SIG-M5 treated with dmso at 0.1 percent for 504 hours (cell line): Measurements from ENCODE around the gene DCP1B.
A peak's percentile ranks its signal among the peaks of the same experiment; 100 is the strongest.

ENCODE experiments used
- DNase-seq: peaks from one replicate; lab custom pipeline; 2025; ENCODE audit not compliant: unreplicated experiment; lab: John Stamatoyannopoulos, UW

DCP1B gene

GRCh38 chr12:2017546-2018337 is 13.5 kb upstream of the DCP1B start:
- DNase-seq = no peak

- no peak for DNase-seq
These were observed 12.7 kb upstream of the DCP1B start for GRCh38 chr12:2016862-2017545.

GRCh38 chr12:2014231-2014630 is 10.0 kb upstream of the DCP1B start:
- DNase-seq = no peak

GRCh38 chr12:2013527-2014223 is 9.4 kb upstream of the DCP1B start:
- DNase-seq = no peak

- DNase-seq = no peak
These were observed 8.8 kb upstream of the DCP1B start for GRCh38 chr12:2013086-2013485.

- no peak for DNase-seq
These were observed 7.7 kb upstream of the DCP1B start for GRCh38 chr12:2011643-2012607.

- no peak for DNase-seq
These were observed 5.4 kb upstream of the DCP1B start for GRCh38 chr12:2009623-2010022.

GRCh38 chr12:2008677-2009076 is 4.4 kb upstream of the DCP1B start:
- DNase-seq = no peak

GRCh38 chr12:2003676-2004112 is 563 bp downstream of the DCP1B start:
- no peak for DNase-seq

- peak; percentile 78 for DNase-seq
These were observed 8.9 kb downstream of the DCP1B start for GRCh38 chr12:1995205-1995896.

- DNase-seq = no peak
These were observed 9.7 kb downstream of the DCP1B start for GRCh38 chr12:1994429-1995143.

- peak; percentile 43 for DNase-seq
These were observed 10.3 kb downstream of the DCP1B start for GRCh38 chr12:1993871-1994371.

- peak; percentile 27 for DNase-seq
These were observed 10.9 kb downstream of the DCP1B start for GRCh38 chr12:1993341-1993740.

GRCh38 chr12:1992732-1993131 is 11.5 kb downstream of the DCP1B start:
- DNase-seq = no peak

GRCh38 chr12:1989111-1989510 is 15.1 kb downstream of the DCP1B start:
- no peak for DNase-seq

GRCh38 chr12:1984759-1985158 is 19.5 kb downstream of the DCP1B start:
- no peak for DNase-seq

GRCh38 chr12:1980282-1980681 is 24.0 kb downstream of the DCP1B start:
- no peak for DNase-seq

GRCh38 chr12:1978078-1978862 is 26.0 kb downstream of the DCP1B start:
- DNase-seq = peak; percentile 3
